Glomerular endothelial cell (primary cell): Measurements from ENCODE around the gene NPAP1. TPM values are rescaled to one million over a fixed set of nuclear protein-coding genes. Genes with fewer than 3 reads are reported as not detected.
"Not testable (repeated sequence)": the region's sequence is repeated elsewhere in the genome, so short reads cannot be mapped to it uniquely, and the experiment has no call there.

Experiments used
- DNase-seq: peaks from one replicate; pipeline ENCODE4 v3.0.0-alpha.2; 2011; ENCODE audit warnings: low read depth, low spot score; ENCODE audit errors: extremely low read depth
- total RNA-seq: library from RNA; depleted of rRNA; stranded (reverse); fragments of >200 nt; gene quantifications from 2 replicates; pipeline ENCODE4 v1.2.3, GENCODE V29; 2015

The NPAP1 gene, protein sequence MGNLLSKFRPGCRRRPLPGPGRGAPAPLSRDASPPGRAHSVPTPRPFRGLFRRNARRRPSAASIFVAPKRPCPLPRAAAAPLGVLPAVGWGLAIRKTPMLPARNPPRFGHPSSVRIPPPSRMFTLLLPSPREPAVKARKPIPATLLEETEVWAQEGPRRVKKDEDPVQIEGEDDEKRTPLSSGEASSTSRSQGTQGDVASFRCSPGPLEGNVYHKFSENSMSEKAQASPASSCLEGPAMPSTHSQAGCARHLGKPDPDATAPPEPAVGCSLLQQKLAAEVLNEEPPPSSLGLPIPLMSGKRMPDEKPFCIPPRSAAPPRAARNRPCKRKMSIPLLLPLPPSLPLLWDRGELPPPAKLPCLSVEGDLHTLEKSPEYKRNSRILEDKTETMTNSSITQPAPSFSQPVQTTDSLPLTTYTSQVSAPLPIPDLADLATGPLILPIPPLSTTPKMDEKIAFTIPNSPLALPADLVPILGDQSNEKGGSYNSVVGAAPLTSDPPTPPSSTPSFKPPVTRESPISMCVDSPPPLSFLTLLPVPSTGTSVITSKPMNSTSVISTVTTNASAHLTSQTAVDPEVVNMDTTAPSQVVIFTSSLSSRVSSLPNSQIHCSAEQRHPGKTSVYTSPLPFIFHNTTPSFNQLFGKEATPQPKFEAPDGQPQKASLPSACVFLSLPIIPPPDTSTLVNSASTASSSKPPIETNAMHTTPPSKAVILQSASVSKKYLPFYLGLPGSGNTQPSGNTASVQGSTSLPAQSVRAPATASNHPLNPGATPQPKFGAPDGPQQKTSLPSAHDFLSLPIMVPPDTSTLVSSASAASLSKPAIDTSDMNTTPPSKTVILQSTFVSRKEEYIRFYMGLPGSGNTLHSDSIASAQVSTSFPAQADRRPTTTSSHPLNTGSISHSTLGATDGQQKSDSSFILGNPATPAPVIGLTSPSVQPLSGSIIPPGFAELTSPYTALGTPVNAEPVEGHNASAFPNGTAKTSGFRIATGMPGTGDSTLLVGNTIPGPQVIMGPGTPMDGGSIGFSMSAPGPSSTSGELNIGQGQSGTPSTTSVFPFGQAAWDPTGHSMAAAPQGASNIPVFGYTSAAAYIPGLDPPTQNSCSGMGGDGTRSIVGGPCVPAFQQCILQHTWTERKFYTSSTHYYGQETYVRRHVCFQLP
- not detected in 2 replicates for total RNA-seq

DNA sequence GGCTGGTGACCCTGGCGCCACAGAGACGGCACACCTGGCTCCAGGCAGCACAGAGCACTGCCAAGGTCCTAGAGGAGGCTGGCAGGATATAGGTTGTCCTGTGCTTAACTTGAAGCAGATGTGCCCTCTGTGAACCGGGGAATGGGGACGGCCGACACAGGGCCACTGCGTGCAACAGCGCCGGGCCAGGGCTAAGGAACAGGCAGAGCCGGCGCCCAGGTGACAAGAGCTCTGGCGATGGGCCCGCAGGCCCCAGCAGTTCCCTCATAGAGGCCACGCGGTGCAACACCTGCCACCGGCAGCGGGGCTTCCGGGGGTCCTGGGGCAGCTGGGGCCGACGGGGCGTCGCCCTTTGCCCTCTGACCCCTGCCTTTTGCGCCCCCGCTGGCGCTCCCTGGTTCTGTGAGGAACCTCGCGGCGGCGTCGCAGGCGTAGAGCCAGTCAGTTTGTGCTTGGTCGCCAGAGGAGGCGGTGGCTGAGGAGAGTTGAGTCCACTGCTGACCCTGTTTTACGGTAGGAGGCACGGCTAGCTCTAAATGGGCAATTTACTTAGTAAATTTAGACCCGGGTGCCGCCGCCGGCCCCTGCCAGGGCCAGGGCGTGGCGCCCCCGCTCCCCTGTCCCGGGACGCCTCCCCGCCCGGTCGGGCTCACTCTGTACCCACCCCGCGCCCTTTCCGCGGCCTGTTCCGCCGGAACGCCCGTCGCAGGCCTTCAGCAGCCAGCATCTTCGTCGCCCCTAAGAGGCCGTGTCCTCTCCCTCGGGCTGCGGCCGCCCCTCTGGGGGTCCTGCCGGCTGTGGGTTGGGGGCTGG, at the start of gene NPAP1:
TSS of gene NPAP1 (plus strand) at position 444 of the 813 bp plus-strand sequence. CDS start at position 537, 93 bp downstream.
- no peak for DNase-seq

DNA sequence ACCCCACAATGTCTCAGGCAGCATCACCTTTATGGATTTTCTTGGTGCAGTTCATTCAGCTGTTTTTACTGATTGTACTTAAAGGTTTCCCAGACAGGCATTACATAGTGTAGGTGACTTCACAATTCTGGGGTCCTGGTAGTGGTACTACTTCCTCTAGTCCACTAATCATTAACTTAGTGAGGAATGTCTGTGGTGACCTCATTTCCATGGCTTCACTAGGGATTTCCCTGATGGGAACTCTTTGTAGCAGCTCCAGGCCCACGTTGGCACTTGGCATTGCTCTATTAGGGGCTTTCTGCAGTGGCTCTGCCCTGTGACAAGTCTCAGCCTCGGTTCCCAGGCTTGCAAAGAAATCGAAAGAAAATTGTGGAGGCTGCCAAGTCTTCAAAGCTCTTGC, 48.1 kb upstream of the NPAP1 start:
- no peak for DNase-seq

DNA sequence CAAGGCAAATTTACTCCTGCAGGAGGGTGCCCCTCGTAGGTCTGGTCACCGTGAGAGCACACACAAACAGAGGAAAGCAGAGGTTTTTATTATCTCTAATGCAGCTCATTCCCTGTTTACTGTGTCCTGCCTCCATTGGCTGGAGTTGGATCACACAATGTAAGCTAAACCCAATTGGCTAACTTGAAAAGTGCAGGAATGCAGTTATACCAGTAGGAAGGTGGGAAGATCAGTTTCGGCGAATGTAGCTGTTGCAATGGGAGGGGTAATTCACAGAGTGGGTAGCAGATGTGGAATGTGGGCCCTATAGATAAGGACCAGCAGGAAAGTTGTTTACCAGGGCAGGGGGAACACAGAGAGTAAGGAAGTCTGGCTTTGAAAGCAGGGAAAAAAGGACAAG, 42.5 kb upstream of the NPAP1 start:
- DNase-seq: no peak

DNA sequence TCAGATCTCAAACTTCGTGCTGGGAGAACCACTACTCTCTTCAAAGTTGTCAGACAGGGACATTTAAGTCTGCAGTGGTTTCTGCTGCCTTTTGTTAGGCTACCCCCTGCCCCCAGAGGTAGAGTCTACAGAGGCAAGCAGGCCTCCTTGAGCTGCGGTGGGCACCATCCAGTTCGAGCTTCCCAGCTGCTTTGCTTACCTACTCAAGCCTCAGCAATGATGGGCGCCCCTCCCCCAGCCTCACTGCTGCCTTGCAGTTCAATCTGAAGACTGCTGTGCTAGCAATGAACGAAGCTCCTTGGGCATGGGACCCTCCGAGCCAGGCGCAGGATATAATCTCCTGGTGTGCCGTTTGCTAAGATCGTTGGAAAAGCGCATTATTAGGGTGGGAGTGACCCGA, 36.2 kb upstream of the NPAP1 start:
- not testable (repeated sequence) for DNase-seq

DNA sequence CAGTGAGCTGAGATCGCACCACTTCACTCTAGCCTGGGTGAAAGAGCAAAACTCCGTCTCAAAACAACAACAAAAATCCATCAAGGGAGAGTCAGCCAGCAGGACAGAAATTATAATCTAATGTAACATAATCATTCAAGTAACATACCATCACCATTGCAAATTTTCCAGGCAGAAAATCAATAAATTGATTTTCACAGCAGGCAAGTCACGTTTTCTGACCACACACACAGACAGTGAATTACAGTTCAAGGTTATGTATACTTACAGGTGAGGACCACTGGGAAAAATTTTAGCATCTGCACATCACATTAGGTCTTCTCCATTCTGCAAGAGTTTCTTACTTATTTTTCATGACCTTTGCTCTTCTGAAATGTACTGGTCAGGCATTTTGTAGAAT, 29.9 kb upstream of the NPAP1 start:
- no peak for DNase-seq

DNA sequence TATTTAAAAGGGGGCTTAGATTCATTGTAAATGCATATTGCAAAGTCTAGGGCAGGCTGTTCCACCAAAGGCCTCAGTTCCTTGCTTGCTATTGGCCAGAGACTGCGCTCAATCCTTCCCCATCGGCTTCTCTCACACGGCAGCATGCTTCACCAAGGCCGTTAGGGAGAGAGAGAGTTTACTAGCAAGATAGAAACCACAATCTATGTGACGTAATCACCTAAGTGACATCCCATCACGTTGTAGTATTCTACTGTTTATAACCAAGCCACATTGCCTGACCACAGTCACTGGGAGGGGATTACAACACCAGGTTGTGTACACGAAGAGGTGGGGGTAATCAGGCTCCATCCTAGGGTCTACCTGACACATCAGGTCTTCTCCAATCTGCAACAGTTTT, 16.0 kb upstream of the NPAP1 start:
- no peak for DNase-seq

DNA sequence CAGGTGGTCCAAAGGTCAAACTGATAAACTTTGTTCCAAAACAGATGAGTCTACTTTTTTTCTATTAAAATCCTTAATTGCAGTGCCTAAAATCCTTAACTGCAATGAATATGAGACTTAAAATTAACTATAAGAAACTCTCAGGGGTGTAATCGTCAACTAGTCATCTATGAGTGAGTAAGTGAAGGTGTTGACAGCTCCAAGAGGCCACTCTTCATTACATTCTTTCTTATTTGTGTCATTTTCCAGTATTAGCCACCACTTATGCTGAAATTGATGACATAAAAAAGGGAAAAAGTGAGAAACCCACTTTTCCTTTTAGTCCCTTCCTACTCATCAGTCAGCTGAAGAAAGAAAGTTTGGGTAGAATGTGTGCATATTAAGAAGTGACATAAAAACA, 12.6 kb upstream of the NPAP1 start:
- no peak for DNase-seq

DNA sequence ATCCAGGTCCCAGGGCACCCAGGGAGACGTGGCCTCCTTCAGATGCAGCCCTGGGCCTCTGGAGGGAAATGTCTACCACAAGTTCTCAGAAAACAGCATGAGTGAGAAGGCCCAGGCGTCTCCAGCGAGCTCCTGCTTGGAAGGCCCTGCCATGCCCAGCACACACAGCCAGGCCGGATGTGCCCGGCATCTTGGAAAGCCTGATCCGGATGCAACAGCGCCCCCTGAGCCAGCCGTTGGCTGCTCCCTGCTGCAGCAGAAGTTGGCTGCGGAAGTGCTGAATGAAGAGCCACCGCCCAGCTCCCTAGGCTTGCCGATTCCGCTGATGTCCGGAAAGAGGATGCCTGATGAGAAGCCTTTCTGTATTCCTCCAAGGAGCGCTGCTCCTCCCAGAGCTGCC, 856 bp downstream of the NPAP1 start:
- no peak for DNase-seq

DNA sequence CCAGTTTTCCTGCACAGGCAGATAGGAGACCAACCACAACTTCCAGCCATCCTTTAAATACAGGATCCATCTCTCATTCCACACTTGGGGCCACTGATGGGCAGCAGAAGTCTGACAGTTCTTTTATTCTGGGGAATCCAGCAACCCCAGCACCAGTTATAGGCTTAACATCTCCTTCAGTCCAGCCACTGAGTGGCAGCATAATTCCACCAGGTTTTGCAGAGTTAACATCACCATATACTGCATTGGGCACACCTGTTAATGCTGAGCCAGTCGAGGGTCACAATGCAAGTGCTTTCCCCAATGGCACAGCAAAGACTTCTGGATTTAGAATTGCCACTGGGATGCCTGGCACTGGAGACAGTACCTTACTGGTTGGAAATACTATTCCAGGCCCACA, 2.9 kb downstream of the NPAP1 start:
- no peak for DNase-seq

DNA sequence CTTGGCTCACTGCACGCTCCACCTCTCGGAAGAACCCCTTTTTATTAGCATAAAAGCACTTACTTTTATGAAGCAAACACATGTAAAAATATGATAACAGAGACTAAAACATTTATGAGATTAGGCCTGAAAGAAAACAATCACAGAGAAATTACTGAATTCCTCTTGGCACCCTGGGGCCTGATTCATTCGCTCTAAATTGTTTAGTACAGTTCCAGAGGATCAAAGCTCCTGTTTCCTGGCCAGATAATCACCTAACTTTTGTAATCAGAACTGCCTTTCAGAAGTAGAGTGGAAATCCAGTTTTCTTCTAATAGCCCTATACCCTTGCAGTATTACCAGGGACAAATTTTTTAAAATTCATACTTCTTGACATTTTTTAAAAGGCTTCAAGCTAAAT, 6.4 kb downstream of the NPAP1 start:
- no peak for DNase-seq

DNA sequence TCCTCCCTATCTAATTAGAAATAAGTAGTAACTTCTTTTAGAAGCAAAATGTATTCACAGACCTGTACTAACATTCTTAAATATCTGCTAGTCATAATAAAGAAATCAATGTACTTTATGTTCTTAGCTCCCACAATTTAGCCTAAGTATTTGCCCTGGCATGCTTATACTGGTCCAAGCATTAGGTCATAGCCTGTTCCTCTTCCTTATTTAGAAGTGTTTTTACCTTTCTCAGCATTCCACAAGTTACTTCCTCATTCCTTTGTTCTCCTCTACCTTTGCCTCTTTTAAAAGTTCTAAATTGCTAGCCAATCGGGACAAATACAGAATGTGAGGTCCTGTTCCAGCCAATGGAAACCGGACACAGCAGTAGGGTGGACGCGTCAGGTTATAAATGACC, 7.3 kb downstream of the NPAP1 start:
- DNase-seq: not testable (repeated sequence)

DNA sequence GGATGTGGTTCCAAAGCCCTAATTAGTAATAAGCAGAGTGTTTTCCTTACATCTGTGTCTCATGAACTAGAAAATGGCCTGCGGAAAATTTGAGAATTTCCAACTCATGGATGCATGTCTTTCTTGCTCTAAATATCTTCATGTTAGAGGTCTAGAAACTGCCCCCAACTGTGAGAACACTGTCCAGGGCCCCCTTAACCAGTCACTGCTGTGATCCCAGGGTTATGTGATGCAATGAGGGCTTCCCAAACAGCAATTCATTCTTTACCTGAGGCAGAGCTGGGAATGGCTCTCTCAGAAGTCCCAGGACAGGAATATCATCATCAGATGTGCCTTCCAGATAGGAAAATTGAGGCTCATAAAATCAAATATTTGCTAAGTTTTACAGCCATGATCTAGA, 8.2 kb downstream of the NPAP1 start:
- DNase-seq: no peak

DNA sequence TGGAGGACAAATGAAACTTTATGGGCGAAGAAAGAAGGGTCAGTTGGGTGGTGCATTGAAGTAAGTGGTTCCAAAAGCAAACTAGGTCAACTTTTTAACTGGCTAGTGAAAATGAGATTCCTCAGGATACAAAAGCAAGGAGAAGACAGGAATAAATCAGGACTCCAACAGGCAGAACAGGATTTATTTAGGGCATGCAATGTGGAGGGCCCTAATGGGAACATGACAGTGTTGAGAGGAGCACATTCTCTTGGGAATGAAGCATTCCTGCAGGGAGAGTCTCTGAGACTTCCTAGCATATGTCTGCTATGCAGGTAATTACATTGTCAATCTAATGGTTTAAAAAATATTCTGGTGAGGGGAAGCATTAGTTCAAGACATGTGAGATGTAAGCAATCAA, 8.7 kb downstream of the NPAP1 start:
- DNase-seq: no peak

DNA sequence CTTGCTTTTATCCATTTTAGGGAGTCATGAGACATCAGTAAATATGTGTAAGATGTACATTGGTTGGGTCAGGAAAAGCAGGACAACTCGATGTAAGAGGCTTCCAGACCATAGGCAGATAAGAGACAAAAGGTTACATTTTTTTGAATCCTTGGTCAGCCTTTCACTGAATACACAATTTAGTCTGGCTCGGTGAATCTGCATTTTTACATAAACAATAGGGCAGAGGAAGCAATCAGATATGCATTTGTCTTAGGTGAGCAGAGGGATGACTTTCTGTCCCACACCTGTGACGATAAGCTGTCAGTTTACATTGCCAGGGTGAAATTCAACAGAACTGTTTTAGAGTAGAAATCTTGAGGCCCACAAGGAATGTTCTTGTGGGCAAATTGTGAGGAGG, 20.6 kb downstream of the NPAP1 start:
- no peak for DNase-seq

DNA sequence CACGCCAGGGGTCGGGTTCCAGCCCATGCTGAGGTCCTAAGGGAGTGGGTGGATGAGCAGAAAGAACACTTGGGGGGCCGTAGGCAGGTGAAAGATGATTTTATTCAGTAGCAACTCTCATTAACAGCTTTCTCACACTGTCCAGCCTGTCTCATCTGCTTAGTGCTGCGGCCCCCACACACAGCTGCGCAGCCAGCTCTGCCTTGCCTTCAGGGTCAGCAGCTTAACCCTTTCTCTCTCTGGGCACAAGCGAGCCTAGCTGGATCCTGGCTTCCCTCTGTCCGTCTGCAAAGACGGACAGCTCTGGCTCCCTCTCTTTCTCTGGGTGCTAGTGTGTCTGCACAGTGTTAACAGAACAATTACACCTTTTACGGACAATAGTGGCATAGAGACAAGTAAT, 21.3 kb downstream of the NPAP1 start:
- DNase-seq: no peak

DNA sequence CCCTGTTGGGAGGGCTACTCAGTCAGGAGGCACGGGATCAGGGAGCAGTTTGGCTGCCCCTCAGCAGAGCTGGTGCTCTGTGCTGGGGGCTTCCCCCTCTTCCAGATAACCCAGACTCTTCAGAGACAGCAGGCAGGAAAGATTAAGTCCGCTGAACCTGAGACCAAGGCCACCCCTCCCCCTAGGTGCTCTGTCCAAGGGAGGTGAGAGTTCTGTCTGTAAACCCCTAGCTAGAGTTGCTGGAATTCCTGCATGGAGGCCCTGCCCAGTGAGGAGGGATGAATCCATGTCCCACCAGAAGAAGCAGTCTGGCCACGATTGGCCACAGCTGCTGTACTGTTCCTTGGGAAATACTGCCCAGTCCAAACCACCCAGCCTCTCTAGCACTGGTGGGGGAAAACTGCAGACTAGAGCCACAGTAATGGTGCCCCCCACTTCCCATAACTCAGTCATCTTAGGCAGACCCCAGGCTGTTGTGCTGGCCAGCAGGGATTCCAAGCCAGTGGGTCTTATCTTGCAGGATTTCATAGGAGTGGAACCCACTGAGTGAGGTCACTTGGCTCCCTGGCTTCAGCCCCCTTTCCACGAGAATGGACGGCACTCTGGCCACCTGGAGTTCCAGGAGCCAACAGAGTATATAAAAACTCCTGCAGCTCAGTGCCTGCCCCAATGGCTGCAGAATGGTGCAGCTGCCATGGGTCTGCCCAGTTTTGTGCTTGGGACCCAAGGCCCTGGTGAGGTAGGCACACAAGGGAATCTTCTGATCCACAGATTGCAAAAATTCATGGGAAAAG, 42.9 kb downstream of the NPAP1 start:
- DNase-seq: no peak

DNA sequence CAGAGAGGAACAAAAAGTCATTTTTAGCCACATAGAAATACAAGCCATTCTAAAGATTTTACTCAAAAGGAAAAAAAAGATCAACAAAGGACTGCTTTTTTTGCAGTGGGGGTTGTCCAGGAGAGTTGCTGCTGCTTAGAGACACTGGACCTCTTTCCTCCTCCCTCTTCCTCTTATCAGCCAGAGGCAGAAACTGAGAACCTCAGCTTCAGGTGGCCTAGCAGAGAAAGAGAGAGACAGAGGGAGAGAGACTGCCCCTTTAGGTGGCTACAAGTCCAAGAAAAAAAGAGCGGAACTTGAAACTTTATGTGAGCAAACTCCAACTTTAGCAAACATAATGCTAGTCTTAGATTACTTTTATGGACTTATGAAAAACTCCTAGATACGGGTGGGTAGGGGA, 54.2 kb downstream of the NPAP1 start:
- no peak for DNase-seq
